GM21526 (cell line): ENCODE measurements around the gene SEMA6B.

Experiments used
- ATAC-seq: cut with Tn5 transposase; IDR thresholded peaks from one replicate; pipeline ENCODE4 v1.9.1; 2021; ENCODE audit warnings: moderate library complexity; ENCODE audit not compliant: unreplicated experiment, low FRiP score

Gene SEMA6B

GRCh38 chr19:4513248-4513647 lies 46.2 kb downstream of the SEMA6B start:
- no peak for ATAC-seq

- ATAC-seq, result no peak
Measured at GRCh38 chr19:4512070-4512469, 47.4 kb downstream of the SEMA6B start.

GRCh38 chr19:4511300-4512054 lies 48.0 kb downstream of the SEMA6B start:
- ATAC-seq, result no peak

- ATAC-seq, result no peak
Measured at GRCh38 chr19:4510435-4511255, 48.8 kb downstream of the SEMA6B start.

- ATAC-seq, result no peak
Measured at GRCh38 chr19:4508698-4509097, 50.8 kb downstream of the SEMA6B start.

- no peak for ATAC-seq
Measured at GRCh38 chr19:4507804-4508203, 51.7 kb downstream of the SEMA6B start.

- no peak for ATAC-seq
Measured at GRCh38 chr19:4507150-4507452, 52.4 kb downstream of the SEMA6B start.

GRCh38 chr19:4506449-4507149 lies 52.9 kb downstream of the SEMA6B start:
- no peak for ATAC-seq

GRCh38 chr19:4505570-4506448 lies 53.7 kb downstream of the SEMA6B start:
- ATAC-seq, result no peak

GRCh38 chr19:4504891-4505569 lies 54.5 kb downstream of the SEMA6B start:
- ATAC-seq, result no peak

GRCh38 chr19:4504297-4504701 lies 55.2 kb downstream of the SEMA6B start:
- ATAC-seq, result no peak

GRCh38 chr19:4503825-4504170 lies 55.7 kb downstream of the SEMA6B start:
- no peak for ATAC-seq

- no peak for ATAC-seq
Measured at GRCh38 chr19:4503132-4503824, 56.2 kb downstream of the SEMA6B start.

- ATAC-seq, result no peak
Measured at GRCh38 chr19:4502282-4503131, 57.0 kb downstream of the SEMA6B start.

GRCh38 chr19:4501691-4502090 lies 57.8 kb downstream of the SEMA6B start:
- no peak for ATAC-seq

GRCh38 chr19:4500841-4501591 lies 58.5 kb downstream of the SEMA6B start:
- ATAC-seq, result no peak

GRCh38 chr19:4499855-4500254 lies 59.6 kb downstream of the SEMA6B start:
- ATAC-seq, result no peak

- ATAC-seq, result no peak
Measured at GRCh38 chr19:4499318-4499717, 60.2 kb downstream of the SEMA6B start.
